ENCODE measurements around the gene OR52D1. TPM values are rescaled to one million over a fixed set of nuclear protein-coding genes. Genes with fewer than 3 reads are reported as not detected.

Gene OR52D1
- total RNA-seq, 2 experiments from 2014 or later = not detected

GRCh38 chr11:5522308-5522707 is 33.8 kb downstream of the OR52D1 start:
- Mint-ChIP-seq H3K4me3 (no peak overlapping the region), H3K9me3 (no peaks in the 10 kb centered on the region), H3K27ac (no peak overlapping the region), H3K27me3 (no peaks in the 10 kb centered on the region), H3K4me1 (ENCODE audit: low read depth) (no peaks in the 10 kb centered on the region), H3K36me3 (ENCODE audit: low read depth) (no peaks in the 10 kb centered on the region)
- no peak for TF ChIP-seq CTCF (IDR thresholded peaks at IDR 0.05)
- Histone ChIP-seq H3K36me3 (ENCODE audit: insufficient read depth, low read length) (no peaks in the 10 kb centered on the region), H3K27ac (ENCODE audit: low read depth in 1 of 2, low read length in 2 of 2) (no peak overlapping the region), H3K9me3 (ENCODE audit: control insufficient read depth in 1 of 2, insufficient read depth in 1 of 2, low read length in 2 of 2) (no peaks in the 10 kb centered on the region), H3K27me3 (ENCODE audit: control insufficient read depth in 1 of 2, insufficient read depth in 2 of 2, low read length in 2 of 2) (no peaks in the 10 kb centered on the region), H3K4me3 (ENCODE audit: low read length) (no peak overlapping the region), H3K4me1 (ENCODE audit: insufficient read depth, low read length) (no peaks in the 10 kb centered on the region)
- ChIA-PET CTCF (no interaction called here), POLR2A (no interaction called here)
- DNase-seq (no peak), ATAC-seq (ENCODE audit: poor library complexity) (no peak)
- intact Hi-C loops (cut with DNase I, micrococcal nuclease) = no loop called here

GRCh38 chr11:5524756-5525155 is 36.3 kb downstream of the OR52D1 start:
- intact Hi-C loops (cut with DNase I, micrococcal nuclease) = no loop called here
- H3K36me3 ChIP-seq (ENCODE audit: insufficient read depth, low read length) = no peaks in the 10 kb centered on the region
- H3K27ac Mint-ChIP-seq = no peak overlapping the region
- no peaks in the 10 kb centered on the region for H3K9me3 Mint-ChIP-seq
- H3K27me3 ChIP-seq (ENCODE audit: control insufficient read depth in 1 of 2, insufficient read depth in 2 of 2, low read length in 2 of 2) = peaks cover 0 to 2% of the 10 kb centered on the region in 2 experiments
- no peaks in the 10 kb centered on the region for H3K4me1 ChIP-seq (ENCODE audit: insufficient read depth, low read length)
- CTCF ChIA-PET = no interaction called here
- H3K9me3 ChIP-seq (ENCODE audit: control insufficient read depth in 1 of 2, insufficient read depth in 1 of 2, low read length in 2 of 2) = no peaks in the 10 kb centered on the region
- no peak overlapping the region for H3K27ac ChIP-seq (ENCODE audit: low read depth in 1 of 2, low read length in 2 of 2)
- POLR2A ChIA-PET = no interaction called here
- no peaks in the 10 kb centered on the region for H3K36me3 Mint-ChIP-seq (ENCODE audit: low read depth)
- H3K27me3 Mint-ChIP-seq = no peaks in the 10 kb centered on the region
- no peak overlapping the region for H3K4me3 Mint-ChIP-seq
- H3K4me3 ChIP-seq (ENCODE audit: low read length) = no peak overlapping the region
- no peak for TF ChIP-seq CTCF (IDR thresholded peaks at IDR 0.05)
- ATAC-seq (ENCODE audit: poor library complexity) (no peak), DNase-seq (no peak)
- H3K4me1 Mint-ChIP-seq (ENCODE audit: low read depth) = no peaks in the 10 kb centered on the region

- H3K27ac Mint-ChIP-seq = no peak overlapping the region
Observed at GRCh38 chr11:5527716-5528115, 39.2 kb downstream of the OR52D1 start.

More at GRCh38 chr11:5527716-5528115, 39.2 kb downstream of the OR52D1 start:
- H3K9me3 Mint-ChIP-seq = no peaks in the 10 kb centered on the region
- CTCF ChIA-PET = no interaction called here
- no peak for ATAC-seq (ENCODE audit: poor library complexity)
- no peak for DNase-seq
- Histone ChIP-seq H3K36me3 (ENCODE audit: insufficient read depth, low read length) (no peaks in the 10 kb centered on the region), H3K27me3 (ENCODE audit: control insufficient read depth in 1 of 2, insufficient read depth in 2 of 2, low read length in 2 of 2) (peaks cover 0 to 2% of the 10 kb centered on the region in 2 experiments), H3K4me1 (ENCODE audit: insufficient read depth, low read length) (no peaks in the 10 kb centered on the region), H3K27ac (ENCODE audit: low read depth in 1 of 2, low read length in 2 of 2) (no peak overlapping the region), H3K4me3 (ENCODE audit: low read length) (no peak overlapping the region), H3K9me3 (ENCODE audit: control insufficient read depth in 1 of 2, insufficient read depth in 1 of 2, low read length in 2 of 2) (no peaks in the 10 kb centered on the region)
- intact Hi-C loops (cut with DNase I, micrococcal nuclease) = no loop called here
- no peaks in the 10 kb centered on the region for H3K36me3 Mint-ChIP-seq (ENCODE audit: low read depth)
- no peaks in the 10 kb centered on the region for H3K4me1 Mint-ChIP-seq (ENCODE audit: low read depth)
- TF ChIP-seq CTCF (IDR thresholded peaks at IDR 0.05) = no peak
- POLR2A ChIA-PET = interaction anchor here (0.6 kb wide), 1 partner anchor 10 kb away, joined by 3 read pairs; no protein-coding TSS in a partner anchor
- H3K4me3 Mint-ChIP-seq = no peak overlapping the region
- H3K27me3 Mint-ChIP-seq = no peaks in the 10 kb centered on the region
